Mesenteric fat pad (tissue), 1 donor: ENCODE measurements around the gene TRABD. TPM values are rescaled to one million over a fixed set of nuclear protein-coding genes. Genes with fewer than 3 reads are reported as not detected.
"Not testable (repeated sequence)": the region's sequence is repeated elsewhere in the genome, so short reads cannot be mapped to it uniquely, and the experiment has no call there.

Experiments
- DNase-seq: peaks from one replicate; pipeline ENCODE4 v3.0.0-alpha.2; 2020; ENCODE audit warnings: low spot score
- total RNA-seq: library from RNA; stranded (reverse); fragmentation: NEBNext Ultra II Directional; extraction: Animal tissue kit (Norgen Biotek cat#: 25700); gene quantifications from one replicate; pipeline ENCODE4 v1.2.1, GENCODE V29; 2021
- donor health status: DM: yes; HTN: yes; CAD: no.

Gene TRABD
- total RNA-seq, 1 donor from 2014 or later: 42.3 TPM

GRCh38 chr22:50200461-50201190 lies 14.9 kb downstream of the TRABD start, which contains the start of gene SELENOO:
TSS of gene SELENOO (plus strand) at chr22:50201011. CDS start at chr22:50201037, 26 bp downstream.
- DNase-seq: peak; percentile 98

GRCh38 chr22:50201191-50202129 lies 15.7 kb downstream of the TRABD start:
- DNase-seq: no peak

- DNase-seq: no peak
Measured at GRCh38 chr22:50202130-50202666, 16.5 kb downstream of the TRABD start.

- DNase-seq: no peak
Measured at GRCh38 chr22:50203288-50203687, 17.6 kb downstream of the TRABD start.

- no peak for DNase-seq
Measured at GRCh38 chr22:50204571-50204970, 18.9 kb downstream of the TRABD start.

- DNase-seq: not testable (repeated sequence)
Measured at GRCh38 chr22:50204998-50205397, 19.3 kb downstream of the TRABD start.

GRCh38 chr22:50205781-50206569 lies 20.3 kb downstream of the TRABD start:
- no peak for DNase-seq

GRCh38 chr22:50206599-50206998 lies 20.9 kb downstream of the TRABD start:
- DNase-seq: no peak

GRCh38 chr22:50207383-50208140 lies 21.8 kb downstream of the TRABD start:
- DNase-seq: no peak

- no peak for DNase-seq
Measured at GRCh38 chr22:50208430-50208938, 22.8 kb downstream of the TRABD start.

GRCh38 chr22:50208939-50209892 lies 23.5 kb downstream of the TRABD start:
- DNase-seq: no peak

- DNase-seq: no peak
Measured at GRCh38 chr22:50209893-50210292, 24.2 kb downstream of the TRABD start.

- DNase-seq: no peak
Measured at GRCh38 chr22:50210378-50211139, 24.8 kb downstream of the TRABD start.

GRCh38 chr22:50211147-50211546 lies 25.4 kb downstream of the TRABD start:
- no peak for DNase-seq

- DNase-seq: no peak
Measured at GRCh38 chr22:50213263-50213662, 27.6 kb downstream of the TRABD start.

- DNase-seq: no peak
Measured at GRCh38 chr22:50215297-50216054, 29.8 kb downstream of the TRABD start.

- no peak for DNase-seq
Measured at GRCh38 chr22:50216055-50216683, 30.5 kb downstream of the TRABD start.
